Measurements from ENCODE around the gene SH3RF3. TPM values are rescaled to one million over a fixed set of nuclear protein-coding genes. Genes with fewer than 3 reads are reported as not detected.

Gene SH3RF3
- total and polyA plus RNA-seq, 10 of the 15 experiments (the other 5 are each of a cell fraction or from before 2014, with no cell fraction given) = 0.08 to 8.8 (median 2.3) TPM

DNA sequence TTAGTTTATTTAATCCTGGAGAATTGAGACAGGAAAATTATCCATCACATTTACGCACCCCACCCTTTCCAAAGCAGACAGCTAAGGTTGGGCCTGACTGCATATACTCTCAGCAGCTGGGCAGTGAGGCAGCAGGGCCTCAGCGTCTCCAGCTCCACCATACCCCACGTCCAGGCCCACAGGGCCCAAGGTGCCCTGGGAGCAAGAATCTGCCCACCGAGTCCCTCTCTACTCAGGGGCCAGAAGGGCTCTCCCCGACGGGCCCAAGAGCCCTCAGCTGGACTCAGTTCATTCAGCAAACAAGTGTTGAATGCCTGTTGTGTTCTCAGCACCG lies 358.5 kb downstream of the SH3RF3 start (continued):
- TF ChIP-seq IKZF1 (conservative IDR thresholded peaks at IDR 0.05) (no peak), BMI1 (IDR thresholded peaks at IDR 0.05; ENCODE audit: borderline replicate concordance) (no peak), JUNB (IDR thresholded peaks at IDR 0.05) (no peak), BCL11A (IDR thresholded peaks at IDR 0.05; ENCODE audit: low read depth, low read length) (no peak), DPF2 (IDR thresholded peaks at IDR 0.05) (no peak)

DNA sequence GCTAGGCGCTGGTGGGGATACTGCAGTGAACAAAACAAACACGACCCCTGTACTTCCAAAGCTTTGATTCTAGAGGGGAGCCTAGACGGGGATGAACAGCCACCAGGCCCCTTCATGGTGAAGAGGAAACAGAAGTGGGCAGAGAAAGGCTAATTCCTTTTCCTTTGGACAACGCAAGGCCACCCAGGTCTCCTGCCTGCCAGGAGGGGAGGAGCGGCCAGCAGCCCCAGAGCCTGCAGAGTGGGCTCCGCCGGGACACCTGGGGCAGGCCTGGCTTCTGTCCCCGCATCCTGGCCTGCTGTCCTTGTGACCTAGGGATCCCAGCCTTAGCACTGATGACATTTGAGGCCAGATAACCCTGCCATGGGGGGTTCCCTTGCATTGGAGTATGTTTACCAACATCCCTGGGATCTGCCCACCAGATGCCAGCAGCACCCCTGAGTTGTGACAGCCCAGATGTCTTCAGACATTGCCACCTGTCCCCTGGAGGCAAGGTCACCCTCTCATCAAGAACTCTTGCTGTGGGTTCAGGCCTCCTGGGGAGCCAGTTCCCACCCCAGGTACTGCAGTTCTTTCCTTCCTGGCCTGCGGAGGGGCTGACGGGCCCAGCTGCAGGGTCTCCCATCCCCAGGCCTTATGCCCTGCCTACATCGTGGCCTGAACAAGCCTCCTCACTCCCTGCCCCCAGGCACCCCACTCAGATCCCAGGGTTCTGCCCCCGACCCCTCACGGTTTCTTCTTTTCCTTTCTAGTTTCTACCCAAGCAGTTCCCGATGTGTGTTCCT lies 359.1 kb downstream of the SH3RF3 start:
- Histone ChIP-seq H3K4me3 (no peak overlapping the region), H3K36me3 (ENCODE audit: control insufficient read depth in 2 of 2, insufficient read depth in 2 of 2, low read length in 1 of 2) (no peaks in the 10 kb centered on the region), H3K79me2 (ENCODE audit: control insufficient read depth, insufficient read depth, low read length) (no peaks in the 10 kb centered on the region), H4K20me1 (ENCODE audit: control insufficient read depth, insufficient read depth) (no peaks in the 10 kb centered on the region), H2AFZ (ENCODE audit: control insufficient read depth, low read depth, low read length) (no peak overlapping the region), H3K27me3 (replicated peaks in 1 of 2; ENCODE audit: control insufficient read depth in 2 of 2, insufficient read depth in 2 of 2, low read length in 1 of 2) (0 out of 4 replicates have a peak, but pooled peaks cover 0 to 3% of the 10 kb centered on the region in 2 experiments), H3K27ac (ENCODE audit: control insufficient read depth, insufficient read depth) (no peak overlapping the region), H3K9me3 (replicated peaks; ENCODE audit: control insufficient read depth, insufficient read depth, low read length) (no peaks in the 10 kb centered on the region), H3K4me2 (ENCODE audit: control insufficient read depth, insufficient read depth) (no peak overlapping the region), H3K4me1 (ENCODE audit: control insufficient read depth, insufficient read depth, low read length) (no peaks in the 10 kb centered on the region), H3K9ac (ENCODE audit: control insufficient read depth, insufficient read depth, low read length) (no peak overlapping the region)
- POLR2A ChIA-PET = no interaction called here
- ATAC-seq (no peak), FAIRE-seq (no peak), DNase-seq (ENCODE audit: low read depth, low spot score) (no peak)
- no TSS peak for BruUV-seq (replicated peaks)
- SMC1A ChIA-PET (ENCODE audit: uncharacterized antibody, unreplicated experiment) = no interaction called here
- intact Hi-C loops (cut with micrococcal nuclease; ENCODE audit: unreplicated experiment) = no loop called here
- RAD21 ChIA-PET (ENCODE audit: unreplicated experiment) = no interaction called here
- WGBS (ENCODE audit: insufficient coverage, insufficient replicate concordance, low lambda C conversion rate, missing lambda C conversion rate) = 46% methylated on average over 11 of the region's 14 CpGs
- in situ Hi-C loops (cut with MboI) = no loop called here
- CTCF ChIA-PET = no interaction called here
- TF ChIP-seq IKZF1 (conservative IDR thresholded peaks at IDR 0.05) = no peak
- TF ChIP-seq ATF7 (IDR thresholded peaks at IDR 0.05; ENCODE audit: low read depth) = no peak
- no peak for TF ChIP-seq MTA3 (IDR thresholded peaks at IDR 0.05; ENCODE audit: borderline replicate concordance, low read length)
- TF ChIP-seq KDM1A (IDR thresholded peaks at IDR 0.05; ENCODE audit: borderline replicate concordance) = no peak
- no peak for TF ChIP-seq NR2F1 (conservative IDR thresholded peaks at IDR 0.05)
- no peak for TF ChIP-seq ZZZ3 (IDR thresholded peaks at IDR 0.05; ENCODE audit: control insufficient read depth, insufficient read length, low read depth)
- TF ChIP-seq, protein P1, sequence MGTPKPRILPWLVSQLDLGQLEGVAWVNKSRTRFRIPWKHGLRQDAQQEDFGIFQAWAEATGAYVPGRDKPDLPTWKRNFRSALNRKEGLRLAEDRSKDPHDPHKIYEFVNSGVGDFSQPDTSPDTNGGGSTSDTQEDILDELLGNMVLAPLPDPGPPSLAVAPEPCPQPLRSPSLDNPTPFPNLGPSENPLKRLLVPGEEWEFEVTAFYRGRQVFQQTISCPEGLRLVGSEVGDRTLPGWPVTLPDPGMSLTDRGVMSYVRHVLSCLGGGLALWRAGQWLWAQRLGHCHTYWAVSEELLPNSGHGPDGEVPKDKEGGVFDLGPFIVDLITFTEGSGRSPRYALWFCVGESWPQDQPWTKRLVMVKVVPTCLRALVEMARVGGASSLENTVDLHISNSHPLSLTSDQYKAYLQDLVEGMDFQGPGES (IDR thresholded peaks at IDR 0.05) = no peak
- TF ChIP-seq YBX1 (IDR thresholded peaks at IDR 0.05) = no peak
- TF ChIP-seq MXI1 (IDR thresholded peaks at IDR 0.05; ENCODE audit: low read depth, low read length) = no peak
- TF ChIP-seq CHD1 (IDR thresholded peaks at IDR 0.05; ENCODE audit: low read depth, low read length) = no peak
- TF ChIP-seq, protein P2, sequence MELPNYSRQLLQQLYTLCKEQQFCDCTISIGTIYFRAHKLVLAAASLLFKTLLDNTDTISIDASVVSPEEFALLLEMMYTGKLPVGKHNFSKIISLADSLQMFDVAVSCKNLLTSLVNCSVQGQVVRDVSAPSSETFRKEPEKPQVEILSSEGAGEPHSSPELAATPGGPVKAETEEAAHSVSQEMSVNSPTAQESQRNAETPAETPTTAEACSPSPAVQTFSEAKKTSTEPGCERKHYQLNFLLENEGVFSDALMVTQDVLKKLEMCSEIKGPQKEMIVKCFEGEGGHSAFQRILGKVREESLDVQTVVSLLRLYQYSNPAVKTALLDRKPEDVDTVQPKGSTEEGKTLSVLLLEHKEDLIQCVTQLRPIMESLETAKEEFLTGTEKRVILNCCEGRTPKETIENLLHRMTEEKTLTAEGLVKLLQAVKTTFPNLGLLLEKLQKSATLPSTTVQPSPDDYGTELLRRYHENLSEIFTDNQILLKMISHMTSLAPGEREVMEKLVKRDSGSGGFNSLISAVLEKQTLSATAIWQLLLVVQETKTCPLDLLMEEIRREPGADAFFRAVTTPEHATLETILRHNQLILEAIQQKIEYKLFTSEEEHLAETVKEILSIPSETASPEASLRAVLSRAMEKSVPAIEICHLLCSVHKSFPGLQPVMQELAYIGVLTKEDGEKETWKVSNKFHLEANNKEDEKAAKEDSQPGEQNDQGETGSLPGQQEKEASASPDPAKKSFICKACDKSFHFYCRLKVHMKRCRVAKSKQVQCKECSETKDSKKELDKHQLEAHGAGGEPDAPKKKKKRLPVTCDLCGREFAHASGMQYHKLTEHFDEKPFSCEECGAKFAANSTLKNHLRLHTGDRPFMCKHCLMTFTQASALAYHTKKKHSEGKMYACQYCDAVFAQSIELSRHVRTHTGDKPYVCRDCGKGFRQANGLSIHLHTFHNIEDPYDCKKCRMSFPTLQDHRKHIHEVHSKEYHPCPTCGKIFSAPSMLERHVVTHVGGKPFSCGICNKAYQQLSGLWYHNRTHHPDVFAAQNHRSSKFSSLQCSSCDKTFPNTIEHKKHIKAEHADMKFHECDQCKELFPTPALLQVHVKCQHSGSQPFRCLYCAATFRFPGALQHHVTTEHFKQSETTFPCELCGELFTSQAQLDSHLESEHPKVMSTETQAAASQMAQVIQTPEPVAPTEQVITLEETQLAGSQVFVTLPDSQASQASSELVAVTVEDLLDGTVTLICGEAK (IDR thresholded peaks at IDR 0.05; ENCODE audit: borderline replicate concordance) = no peak
- TF ChIP-seq TARDBP (IDR thresholded peaks at IDR 0.05; ENCODE audit: borderline replicate concordance) = no peak
- TF ChIP-seq CREM (IDR thresholded peaks at IDR 0.05; ENCODE audit: low read depth) = no peak

Data from GM12878 (cell line).